ENCODE measurements around the gene LDB1. TPM values are rescaled to one million over a fixed set of nuclear protein-coding genes. Genes with fewer than 3 reads are reported as not detected.

The LDB1 gene
- total and polyA plus RNA-seq, 2 experiments from 2014 or later: 44.3 to 112 TPM

- Histone ChIP-seq H3K36me3 (peaks cover 8% of the 10 kb centered on the region), H3K27ac (peak overlapping the region; percentile 79), H3K27me3 (no peaks in the 10 kb centered on the region), H3K4me1 (ENCODE audit: low read depth) (peaks cover 33% of the 10 kb centered on the region), H3K4me3 (peak overlapping the region; percentile 47), H3K9me3 (ENCODE audit: low read depth) (no peaks in the 10 kb centered on the region)
- DNase-seq (ENCODE audit: low read depth in 1 of 2, low spot score in 1 of 2): peak; percentile 82 to 85
- TF ChIP-seq CTCF (IDR thresholded peaks at IDR 0.05; ENCODE audit: low read depth, low read length): no peak
Observed at GRCh38 chr10:102133373-102134195, 13.4 kb upstream of the LDB1 start.

GRCh38 chr10:102132563-102133372, 12.6 kb upstream of the LDB1 start, which contains the start of gene PPRC1:
PPRC1 (plus strand) TSS chr10:102133040; CDS start chr10:102133069, 29 bp downstream.
- peak within 1 kb of the TSS; percentile 79 for H3K27ac ChIP-seq
- peaks cover under 1% of the 10 kb centered on the region for H3K36me3 ChIP-seq
- peak; percentile 91 for TF ChIP-seq CTCF (IDR thresholded peaks at IDR 0.05; ENCODE audit: low read depth, low read length)
- peak within 1 kb of the TSS; percentile 47 for H3K4me3 ChIP-seq
- no peaks in the 10 kb centered on the region for H3K27me3 ChIP-seq
- H3K9me3 ChIP-seq (ENCODE audit: low read depth): no peaks in the 10 kb centered on the region
- H3K4me1 ChIP-seq (ENCODE audit: low read depth): peaks cover 32% of the 10 kb centered on the region
- DNase-seq (ENCODE audit: low read depth in 1 of 2, low spot score in 1 of 2): peak; percentile 99 to 100

GRCh38 chr10:102132193-102132562, 12.0 kb upstream of the LDB1 start:
- DNase-seq (ENCODE audit: low read depth in 1 of 2, low spot score in 1 of 2): no peak
- no peaks in the 10 kb centered on the region for H3K9me3 ChIP-seq (ENCODE audit: low read depth)
- peaks cover 26% of the 10 kb centered on the region for H3K4me1 ChIP-seq (ENCODE audit: low read depth)
- H3K4me3 ChIP-seq: peak overlapping the region; percentile 47
- H3K27ac ChIP-seq: no peak overlapping the region
- no peak for TF ChIP-seq CTCF (IDR thresholded peaks at IDR 0.05; ENCODE audit: low read depth, low read length)
- H3K27me3 ChIP-seq: no peaks in the 10 kb centered on the region
- no peaks in the 10 kb centered on the region for H3K36me3 ChIP-seq

- Histone ChIP-seq H3K27ac (no peak overlapping the region), H3K9me3 (ENCODE audit: low read depth) (no peaks in the 10 kb centered on the region), H3K4me3 (no peak overlapping the region), H3K4me1 (ENCODE audit: low read depth) (peaks cover 21% of the 10 kb centered on the region), H3K36me3 (no peaks in the 10 kb centered on the region), H3K27me3 (no peaks in the 10 kb centered on the region)
- DNase-seq (ENCODE audit: low read depth in 1 of 2, low spot score in 1 of 2): no peak
- no peak for TF ChIP-seq CTCF (IDR thresholded peaks at IDR 0.05; ENCODE audit: low read depth, low read length)
Observed at GRCh38 chr10:102131286-102132170, 11.4 kb upstream of the LDB1 start.

- H3K27me3 ChIP-seq: no peaks in the 10 kb centered on the region
- TF ChIP-seq CTCF (IDR thresholded peaks at IDR 0.05; ENCODE audit: low read depth, low read length): no peak
- H3K4me3 ChIP-seq: no peak overlapping the region
Observed at GRCh38 chr10:102123223-102123622, 3.1 kb upstream of the LDB1 start.

More at GRCh38 chr10:102123223-102123622, 3.1 kb upstream of the LDB1 start:
- DNase-seq (ENCODE audit: low read depth in 1 of 2, low spot score in 1 of 2): no peak
- no peaks in the 10 kb centered on the region for H3K36me3 ChIP-seq
- peaks cover 18% of the 10 kb centered on the region for H3K4me1 ChIP-seq (ENCODE audit: low read depth)
- peak overlapping the region; percentile 97 for H3K27ac ChIP-seq
- H3K9me3 ChIP-seq (ENCODE audit: low read depth): no peaks in the 10 kb centered on the region

Measured in cardiac muscle cell (in vitro differentiated cells and primary cell).